LNCAP (cell line): ENCODE data around the gene SNED1.

ENCODE experiments used
- CTCF ChIP-seq: fragments of 450-650 bp; IDR thresholded peaks from 2 replicates; pipeline ENCODE4 v1.5.1; 2017; ENCODE audit warnings: mild to moderate bottlenecking

SNED1 gene

GRCh38 chr2:241043581-241043980 is 45.2 kb downstream of the SNED1 start:
- no peak for TF ChIP-seq CTCF

DNA sequence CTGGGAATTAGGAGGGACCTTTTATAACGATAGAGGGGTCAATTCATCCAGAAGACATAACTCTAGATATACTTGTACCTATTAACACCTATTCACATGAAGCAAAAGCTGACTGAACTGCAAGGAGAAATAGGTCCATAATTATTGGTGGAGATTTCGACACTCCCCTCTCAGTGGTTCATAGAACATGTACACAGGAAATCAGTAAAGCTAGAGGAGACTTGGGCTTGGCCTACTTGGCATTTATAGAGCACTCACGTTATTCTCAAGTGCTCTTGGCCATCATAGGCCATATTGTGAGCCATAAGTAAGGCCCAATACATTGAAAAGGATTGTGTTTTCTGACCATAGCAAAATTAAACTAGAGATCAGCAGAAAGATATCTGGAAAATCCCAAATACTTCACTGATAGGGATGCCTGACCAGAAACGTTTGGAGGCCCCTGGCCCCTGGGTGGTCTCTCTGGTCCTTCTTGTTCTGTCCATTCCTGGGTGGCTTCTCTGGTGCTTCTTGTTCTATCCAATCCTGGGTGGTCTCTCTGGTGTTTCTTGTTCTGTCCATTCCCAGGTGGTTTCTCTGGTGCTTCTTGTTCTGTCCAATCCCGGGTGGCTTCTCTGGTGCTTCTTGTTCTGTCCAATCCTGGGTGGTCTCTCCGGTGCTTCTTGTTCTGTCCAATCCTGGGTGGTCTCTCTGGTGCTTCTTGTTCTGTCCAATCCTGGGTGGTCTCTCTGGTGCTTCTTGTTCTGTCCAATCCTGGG is 49.0 kb downstream of the SNED1 start:
- TF ChIP-seq CTCF, result no peak

DNA sequence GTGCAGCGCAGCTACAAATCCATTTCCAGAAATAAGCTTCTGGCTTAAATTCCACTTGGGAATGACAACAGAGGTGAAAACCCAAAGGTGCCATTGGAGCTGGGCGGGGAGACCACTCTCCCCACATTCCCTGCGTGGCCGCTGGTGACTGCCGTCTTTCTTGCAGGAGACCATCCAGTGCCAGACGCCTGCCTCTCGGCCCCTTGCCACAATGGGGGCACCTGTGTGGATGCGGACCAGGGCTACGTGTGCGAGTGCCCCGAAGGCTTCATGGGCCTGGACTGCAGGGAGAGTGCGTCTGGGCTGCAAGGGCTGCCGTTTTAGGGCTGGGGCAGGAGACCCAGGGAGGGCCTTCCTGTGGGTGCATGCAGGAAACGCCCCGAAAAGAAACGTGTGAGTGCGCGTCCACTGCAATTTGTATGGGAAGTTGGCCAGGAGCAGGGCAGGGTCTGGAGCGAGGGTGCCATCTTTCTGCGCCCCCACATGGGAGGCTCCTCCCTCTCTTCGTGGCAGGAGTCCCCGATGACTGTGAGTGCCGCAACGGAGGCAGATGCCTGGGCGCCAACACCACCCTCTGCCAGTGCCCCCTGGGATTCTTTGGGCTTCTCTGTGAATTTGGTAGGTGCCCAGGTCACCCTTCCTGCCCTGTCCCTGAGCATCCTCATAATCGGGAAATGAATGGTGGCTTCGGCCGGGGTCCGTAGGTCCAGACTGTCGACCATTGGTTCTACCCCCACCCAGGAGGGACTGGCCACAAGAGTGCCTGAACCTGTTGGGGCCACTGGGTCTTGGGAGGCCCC is 49.9 kb downstream of the SNED1 start:
- no peak for TF ChIP-seq CTCF

DNA sequence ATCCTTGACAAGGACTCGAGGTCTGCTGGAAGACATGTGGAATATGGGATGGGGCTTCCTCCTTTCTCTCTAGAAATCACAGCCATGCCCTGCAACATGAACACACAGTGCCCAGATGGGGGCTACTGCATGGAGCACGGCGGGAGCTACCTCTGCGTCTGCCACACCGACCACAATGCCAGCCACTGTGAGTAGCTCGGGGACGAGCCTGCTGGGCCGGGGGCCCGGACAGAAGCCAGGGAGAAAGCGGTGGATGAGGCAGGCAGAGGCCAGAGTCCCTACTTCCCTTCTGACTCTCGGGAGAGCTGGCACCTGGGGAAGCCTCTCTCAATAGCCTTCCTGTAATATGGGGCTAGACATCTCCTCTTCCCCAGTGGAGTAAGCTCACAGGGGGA is 50.5 kb downstream of the SNED1 start:
- TF ChIP-seq CTCF, result no peak

GRCh38 chr2:241049739-241050623 is 51.6 kb downstream of the SNED1 start:
- no peak for TF ChIP-seq CTCF

DNA sequence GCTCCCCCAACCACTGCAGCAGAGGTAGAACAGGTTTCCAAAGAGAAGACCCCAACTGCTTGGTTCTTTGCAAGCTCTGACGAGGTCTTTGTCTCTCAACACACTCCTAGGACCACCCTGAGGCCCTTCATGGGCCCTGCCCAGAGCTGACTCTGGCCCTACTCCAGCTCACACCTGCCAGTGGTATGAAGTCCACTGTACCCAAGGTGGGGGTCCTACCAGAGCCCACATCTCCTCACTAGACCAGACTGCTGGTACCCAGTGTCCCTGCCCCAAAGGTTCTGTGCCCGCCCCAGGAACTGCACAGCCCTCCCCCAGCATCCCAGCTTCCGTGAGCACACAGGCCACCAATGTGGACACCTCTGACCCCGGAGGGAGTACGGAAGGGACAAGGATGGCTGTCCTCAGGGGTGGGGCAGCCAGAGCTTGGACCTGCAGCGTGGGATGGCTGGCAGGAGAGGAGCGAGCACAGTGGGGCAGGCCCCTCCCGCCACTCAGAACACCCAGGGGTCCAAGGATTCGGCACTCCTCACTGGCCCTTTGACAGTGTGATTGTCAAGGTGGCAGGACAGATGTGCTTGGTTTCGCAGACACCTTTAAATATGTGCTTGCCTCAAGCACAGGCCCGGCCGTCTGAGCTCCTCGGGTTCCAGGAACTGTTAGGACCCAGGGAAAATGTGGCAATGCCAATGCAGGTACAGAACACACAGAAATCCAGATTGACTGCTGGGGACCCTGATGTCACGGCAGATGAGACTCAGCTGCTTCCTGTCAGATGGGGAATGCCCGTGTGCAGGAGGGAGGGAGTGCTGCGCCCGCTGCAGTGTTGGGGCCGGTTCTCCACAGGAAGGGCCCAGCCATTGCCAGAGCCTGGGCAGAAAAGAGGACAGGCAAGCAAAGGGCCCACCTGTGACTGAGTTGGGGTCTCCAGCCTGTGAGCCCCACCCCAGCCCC is 52.5 kb downstream of the SNED1 start:
- no peak for TF ChIP-seq CTCF
